ENCODE data around the gene AUH. TPM values are rescaled to one million over a fixed set of nuclear protein-coding genes. Genes with fewer than 3 reads are reported as not detected.

The AUH gene
- total RNA-seq, 2 experiments from 2014 or later, result 16.9 to 24.5 TPM

DNA sequence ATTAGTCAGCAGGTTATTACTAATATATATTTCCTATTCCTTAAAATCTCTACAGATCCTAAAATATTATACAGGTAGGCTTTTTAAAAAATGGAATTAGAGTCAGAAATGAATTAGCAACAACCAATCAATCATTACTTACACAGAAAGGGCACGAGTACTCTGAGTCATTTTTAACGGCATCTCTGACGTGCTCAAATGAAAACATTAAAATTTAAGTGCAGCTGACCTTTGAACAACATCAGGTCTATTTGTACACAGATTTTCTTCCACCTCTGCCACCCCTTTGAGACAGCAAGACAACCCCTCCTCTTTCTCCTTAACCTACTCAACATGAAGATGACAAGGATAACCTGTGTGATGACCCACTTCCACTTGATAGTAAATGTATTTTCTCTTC is 19.1 kb downstream of the AUH start:
- H3K36me3 ChIP-seq (ENCODE audit: insufficient read depth, low read length), result peaks cover 40% of the 10 kb centered on the region
- H3K9me2 ChIP-seq (ENCODE audit: insufficient read depth, low read length), result no peaks in the 10 kb centered on the region
- TF ChIP-seq EZH2phosphoT487 (IDR thresholded peaks at IDR 0.05; ENCODE audit: borderline replicate concordance, low read depth, low read length) (no peak), CTCF (conservative IDR thresholded peaks at IDR 0.05; ENCODE audit: low read length) (no peak)
- no peak overlapping the region for H2AFZ ChIP-seq (ENCODE audit: low read length)
- no peaks in the 10 kb centered on the region for H3K9me3 ChIP-seq (ENCODE audit: low read length)
- ChIA-PET POLR2A (interaction anchor here (1.0 kb wide), 1 partner anchor 10 kb away, joined by 4 read pairs; no protein-coding TSS in a partner anchor), CTCF (ENCODE audit: unreplicated experiment) (no interaction called here)
- no peaks in the 10 kb centered on the region for H4K20me1 ChIP-seq (ENCODE audit: insufficient read depth, low read length)
- H3K79me2 ChIP-seq (ENCODE audit: insufficient read depth, low read depth, low read length), result no peaks in the 10 kb centered on the region
- BruUV-seq (replicated peaks), result no TSS peak
- no peaks in the 10 kb centered on the region for H3K4me1 ChIP-seq (ENCODE audit: insufficient read depth, low read length, poor library complexity, severe bottlenecking)
- H3K27ac ChIP-seq (ENCODE audit: low read depth, low read length, poor library complexity, severe bottlenecking), result no peak overlapping the region
- no peak for DNase-seq (ENCODE audit: low spot score)
- intact Hi-C loops (cut with micrococcal nuclease; ENCODE audit: unreplicated experiment), result no loop called here
- H3K4me2 ChIP-seq (ENCODE audit: low read length), result no peak overlapping the region
- no peak overlapping the region for H3K4me3 ChIP-seq (ENCODE audit: low read depth, low read length, poor library complexity, severe bottlenecking)

- no peak overlapping the region for H3K4me2 ChIP-seq (ENCODE audit: low read length)
- no peaks in the 10 kb centered on the region for H4K20me1 ChIP-seq (ENCODE audit: insufficient read depth, low read length)
- H2AFZ ChIP-seq (ENCODE audit: low read length), result no peak overlapping the region
- TF ChIP-seq EZH2phosphoT487 (IDR thresholded peaks at IDR 0.05; ENCODE audit: borderline replicate concordance, low read depth, low read length), result no peak
- TF ChIP-seq CTCF (conservative IDR thresholded peaks at IDR 0.05; ENCODE audit: low read length), result no peak
- intact Hi-C loops (cut with micrococcal nuclease; ENCODE audit: unreplicated experiment), result no loop called here
- POLR2A ChIA-PET, result interaction anchor here (0.5 to 1.2 kb wide), 6 partner anchors 11 to 379 kb away, joined by 3 to 6 read pairs (median 3); partner anchors contain the start of gene AUH
- H3K79me2 ChIP-seq (ENCODE audit: insufficient read depth, low read depth, low read length), result no peaks in the 10 kb centered on the region
- no peak overlapping the region for H3K27ac ChIP-seq (ENCODE audit: low read depth, low read length, poor library complexity, severe bottlenecking)
- DNase-seq (ENCODE audit: low spot score), result no peak
- H3K9me2 ChIP-seq (ENCODE audit: insufficient read depth, low read length), result no peaks in the 10 kb centered on the region
- H3K4me3 ChIP-seq (ENCODE audit: low read depth, low read length, poor library complexity, severe bottlenecking), result no peak overlapping the region
- CTCF ChIA-PET (ENCODE audit: unreplicated experiment), result no interaction called here
- no peaks in the 10 kb centered on the region for H3K4me1 ChIP-seq (ENCODE audit: insufficient read depth, low read length, poor library complexity, severe bottlenecking)
- no TSS peak for BruUV-seq (replicated peaks)
- H3K9me3 ChIP-seq (ENCODE audit: low read length), result no peaks in the 10 kb centered on the region
- peaks cover 43% of the 10 kb centered on the region for H3K36me3 ChIP-seq (ENCODE audit: insufficient read depth, low read length)
These were observed 20.0 kb downstream of the AUH start for GRCh38 chr9:91341749-91342148.

GRCh38 chr9:91341258-91341746 is 20.4 kb downstream of the AUH start:
- H3K4me3 ChIP-seq (ENCODE audit: low read depth, low read length, poor library complexity, severe bottlenecking), result no peak overlapping the region
- no peak overlapping the region for H3K27ac ChIP-seq (ENCODE audit: low read depth, low read length, poor library complexity, severe bottlenecking)
- no peaks in the 10 kb centered on the region for H4K20me1 ChIP-seq (ENCODE audit: insufficient read depth, low read length)
- H3K9me3 ChIP-seq (ENCODE audit: low read length), result no peaks in the 10 kb centered on the region
- DNase-seq (ENCODE audit: low spot score), result no peak
- H2AFZ ChIP-seq (ENCODE audit: low read length), result no peak overlapping the region
- peaks cover 43% of the 10 kb centered on the region for H3K36me3 ChIP-seq (ENCODE audit: insufficient read depth, low read length)
- ChIA-PET POLR2A (interaction anchor here (0.5 to 1.2 kb wide), 5 partner anchors 21 to 379 kb away, joined by 3 to 6 read pairs (median 3); partner anchors contain the start of gene AUH), CTCF (ENCODE audit: unreplicated experiment) (no interaction called here)
- intact Hi-C loops (cut with micrococcal nuclease; ENCODE audit: unreplicated experiment), result no loop called here
- no peaks in the 10 kb centered on the region for H3K4me1 ChIP-seq (ENCODE audit: insufficient read depth, low read length, poor library complexity, severe bottlenecking)
- H3K79me2 ChIP-seq (ENCODE audit: insufficient read depth, low read depth, low read length), result no peaks in the 10 kb centered on the region
- no TSS peak for BruUV-seq (replicated peaks)
- no peak overlapping the region for H3K4me2 ChIP-seq (ENCODE audit: low read length)
- peak; percentile 41; the same call in 1 of the 2 replicates for TF ChIP-seq CTCF (conservative IDR thresholded peaks at IDR 0.05; ENCODE audit: low read length)
- no peak for TF ChIP-seq EZH2phosphoT487 (IDR thresholded peaks at IDR 0.05; ENCODE audit: borderline replicate concordance, low read depth, low read length)
- H3K9me2 ChIP-seq (ENCODE audit: insufficient read depth, low read length), result no peaks in the 10 kb centered on the region
